Fibroblast of the aortic adventitia (primary cell): Measurements from ENCODE around the gene IGSF8. TPM values are rescaled to one million over a fixed set of nuclear protein-coding genes. Genes with fewer than 3 reads are reported as not detected.
A peak's percentile ranks its signal among the peaks of the same experiment; 100 is the strongest.
"Not testable (repeated sequence)": the region's sequence is repeated elsewhere in the genome, so short reads cannot be mapped to it uniquely, and the experiment has no call there.

ENCODE experiments used
- DNase-seq: peaks from one replicate; pipeline ENCODE4 v3.0.0-alpha.2; 2010; ENCODE audit warnings: low read depth
- H3K4me3 ChIP-seq: 2 replicates; pipeline ENCODE4 v1.5.1; 2011; ENCODE audit warnings: low read depth, mild to moderate bottlenecking, control low read depth, low read length, moderate library complexity
- total RNA-seq: library from RNA; depleted of rRNA; stranded (reverse); fragments of >200 nt; gene quantifications from 2 replicates; pipeline ENCODE4 v1.2.3, GENCODE V29; 2012; ENCODE audit warnings: low replicate concordance
- TF ChIP-seq, protein P1 (sequence below): IDR thresholded peaks from 2 replicates; pipeline ENCODE4 v1.5.1; 2011; ENCODE audit warnings: mild to moderate bottlenecking, low read length, control low read depth, inconsistent platforms; ENCODE audit not compliant: insufficient read depth

Gene IGSF8
- total RNA-seq, 1 donor: 10.8 TPM

DNA sequence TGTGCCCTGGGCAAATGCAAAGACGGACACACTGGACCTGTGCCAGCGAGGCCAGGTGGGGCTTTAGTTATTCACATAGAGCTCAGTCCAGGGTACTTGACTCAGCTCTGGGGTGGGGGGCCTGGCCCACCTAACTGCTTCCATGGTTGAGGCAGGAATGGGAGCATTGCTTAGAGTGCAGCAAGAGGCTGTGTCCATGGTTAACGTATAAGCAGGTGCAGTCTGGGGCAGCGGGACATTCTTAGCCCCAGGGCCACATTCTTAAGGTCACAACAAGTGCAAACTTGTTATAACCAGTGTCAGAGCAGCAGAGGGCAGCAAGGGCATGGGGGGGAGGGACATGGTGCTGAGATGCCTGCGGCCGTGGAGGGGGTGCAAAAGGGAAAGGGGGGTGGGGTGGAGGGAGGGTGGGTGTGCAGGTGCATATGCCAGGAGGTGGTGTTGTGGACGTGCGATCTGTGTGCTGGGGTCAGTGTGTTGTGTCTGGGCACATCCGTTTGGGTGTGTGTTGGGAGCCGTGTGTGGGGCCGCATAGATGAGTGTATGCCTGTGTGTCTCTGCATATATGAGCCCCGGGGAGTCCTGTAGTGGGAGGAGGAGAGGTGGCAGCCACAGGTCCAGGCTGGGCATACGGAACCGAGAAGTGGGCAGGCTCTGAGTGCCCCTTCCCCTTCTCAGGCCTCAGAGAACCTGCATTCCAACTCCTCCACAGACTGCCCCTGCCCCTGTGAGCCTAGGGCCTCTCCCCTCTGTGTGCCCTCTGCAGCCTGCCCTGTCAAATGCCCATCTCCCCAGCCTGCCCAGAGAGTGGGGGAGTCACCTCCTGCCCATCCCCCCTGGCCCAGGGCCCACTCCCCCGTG, 36.8 kb downstream of the IGSF8 start:
- TF ChIP-seq, protein P1, sequence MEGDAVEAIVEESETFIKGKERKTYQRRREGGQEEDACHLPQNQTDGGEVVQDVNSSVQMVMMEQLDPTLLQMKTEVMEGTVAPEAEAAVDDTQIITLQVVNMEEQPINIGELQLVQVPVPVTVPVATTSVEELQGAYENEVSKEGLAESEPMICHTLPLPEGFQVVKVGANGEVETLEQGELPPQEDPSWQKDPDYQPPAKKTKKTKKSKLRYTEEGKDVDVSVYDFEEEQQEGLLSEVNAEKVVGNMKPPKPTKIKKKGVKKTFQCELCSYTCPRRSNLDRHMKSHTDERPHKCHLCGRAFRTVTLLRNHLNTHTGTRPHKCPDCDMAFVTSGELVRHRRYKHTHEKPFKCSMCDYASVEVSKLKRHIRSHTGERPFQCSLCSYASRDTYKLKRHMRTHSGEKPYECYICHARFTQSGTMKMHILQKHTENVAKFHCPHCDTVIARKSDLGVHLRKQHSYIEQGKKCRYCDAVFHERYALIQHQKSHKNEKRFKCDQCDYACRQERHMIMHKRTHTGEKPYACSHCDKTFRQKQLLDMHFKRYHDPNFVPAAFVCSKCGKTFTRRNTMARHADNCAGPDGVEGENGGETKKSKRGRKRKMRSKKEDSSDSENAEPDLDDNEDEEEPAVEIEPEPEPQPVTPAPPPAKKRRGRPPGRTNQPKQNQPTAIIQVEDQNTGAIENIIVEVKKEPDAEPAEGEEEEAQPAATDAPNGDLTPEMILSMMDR: no peak
- DNase-seq: no peak
- no peak overlapping the region for H3K4me3 ChIP-seq

DNA sequence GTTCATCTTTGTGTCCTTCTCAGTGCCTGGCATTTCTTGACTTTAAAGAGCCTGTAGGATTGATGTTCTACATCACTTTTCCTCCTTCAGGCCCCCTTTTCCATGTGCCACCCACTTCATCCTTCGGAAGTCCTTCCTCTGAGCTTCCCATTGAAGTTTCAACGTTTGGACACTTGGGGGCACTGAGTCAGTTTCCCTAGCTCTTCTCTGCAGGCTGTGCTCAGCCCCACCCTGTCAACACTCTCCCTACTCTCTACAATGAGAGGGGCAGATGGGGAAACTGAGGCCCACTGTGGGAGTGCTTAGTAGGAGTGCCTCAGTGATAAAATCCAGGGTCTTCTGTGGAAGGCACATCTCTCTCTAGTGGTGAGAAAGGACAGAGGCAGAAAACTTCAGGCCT, 40.3 kb downstream of the IGSF8 start:
- H3K4me3 ChIP-seq: no peak overlapping the region
- DNase-seq: no peak
- TF ChIP-seq, protein P1: no peak

DNA sequence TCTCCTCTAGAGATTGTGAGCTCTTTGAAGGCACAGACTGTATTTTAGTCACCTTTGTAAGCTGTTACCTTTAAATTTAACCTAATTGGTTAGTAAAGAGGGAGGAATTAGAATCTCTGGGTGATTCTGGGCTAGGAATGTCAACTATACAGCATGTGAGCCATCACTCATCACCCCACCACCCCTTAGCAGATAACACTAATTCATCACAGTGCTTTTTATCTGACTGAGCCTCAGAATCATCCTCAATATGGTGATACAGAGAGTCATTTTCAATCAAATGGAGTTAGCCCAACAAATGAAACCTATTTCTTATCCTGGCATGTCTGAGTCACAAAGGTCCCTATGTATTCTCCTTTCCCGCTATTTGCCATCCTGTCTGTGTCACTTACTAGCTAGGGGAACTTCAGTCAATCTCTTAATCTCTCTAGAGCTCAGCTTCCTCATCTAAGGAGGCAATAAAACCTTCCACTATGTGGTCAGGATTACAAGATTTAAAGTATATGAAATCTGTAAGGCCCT, 41.7 kb downstream of the IGSF8 start:
- TF ChIP-seq, protein P1: no peak
- DNase-seq: no peak
- H3K4me3 ChIP-seq: no peak overlapping the region

DNA sequence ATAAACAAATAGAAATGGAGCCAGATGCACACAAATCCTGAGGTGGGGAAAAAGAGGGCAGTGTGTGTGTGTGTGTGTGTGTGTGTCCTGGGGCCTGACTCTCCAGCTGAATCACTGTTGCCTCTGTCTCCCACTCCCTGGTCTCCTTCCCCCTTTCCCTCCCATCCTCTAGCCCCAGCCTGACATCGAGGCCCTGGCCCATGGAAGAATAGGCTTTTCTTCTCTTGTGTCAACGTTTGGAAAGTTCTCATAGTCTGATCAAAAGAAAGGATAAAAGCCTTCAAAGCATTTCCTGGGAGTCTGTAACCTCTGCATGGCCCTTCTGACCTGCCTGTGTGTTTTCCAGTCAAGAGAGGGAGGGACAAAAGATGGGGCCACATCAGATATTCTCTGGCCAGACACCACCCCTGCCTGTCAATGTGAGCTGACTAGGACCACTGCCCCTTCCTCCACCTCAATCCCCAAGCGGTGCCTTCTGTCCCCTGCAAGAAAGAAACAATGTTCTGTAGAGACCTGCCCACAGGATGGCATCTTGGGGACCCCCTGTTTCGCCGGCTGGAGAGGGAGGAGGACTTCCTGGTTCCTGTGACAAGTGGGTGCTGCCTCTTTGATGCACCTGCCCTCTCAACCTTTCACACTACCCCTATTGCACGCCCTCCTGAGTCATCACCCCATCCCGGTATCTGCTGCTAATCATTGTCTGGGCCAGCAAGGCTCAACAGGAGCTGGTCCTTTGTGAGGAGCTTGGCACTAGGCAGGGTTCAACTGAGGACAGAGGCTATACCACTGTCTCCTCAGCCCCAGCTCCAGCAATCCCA, 44.7 kb downstream of the IGSF8 start:
- no peak overlapping the region for H3K4me3 ChIP-seq
- no peak for DNase-seq
- TF ChIP-seq, protein P1: no peak

DNA sequence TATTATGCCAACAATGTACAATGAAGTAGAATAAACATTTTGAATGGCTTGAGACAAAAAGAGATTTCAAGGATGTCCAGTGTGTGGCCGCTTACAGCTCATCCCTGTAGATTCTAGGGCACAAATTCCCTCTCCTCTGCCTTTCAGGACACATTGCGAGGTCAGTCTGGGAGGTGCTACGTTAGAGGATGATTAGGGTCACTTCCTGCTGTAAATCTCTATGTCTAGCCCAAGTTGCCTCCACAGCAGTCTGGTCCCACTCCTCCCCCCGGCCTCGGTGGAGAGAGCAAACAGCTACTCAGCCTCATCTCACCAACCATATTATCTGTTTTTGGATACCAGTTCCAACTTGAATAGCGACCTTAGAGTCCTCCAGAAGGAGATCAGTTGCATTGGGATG, 45.5 kb downstream of the IGSF8 start:
- H3K4me3 ChIP-seq: no peak overlapping the region
- TF ChIP-seq, protein P1: no peak
- no peak for DNase-seq

DNA sequence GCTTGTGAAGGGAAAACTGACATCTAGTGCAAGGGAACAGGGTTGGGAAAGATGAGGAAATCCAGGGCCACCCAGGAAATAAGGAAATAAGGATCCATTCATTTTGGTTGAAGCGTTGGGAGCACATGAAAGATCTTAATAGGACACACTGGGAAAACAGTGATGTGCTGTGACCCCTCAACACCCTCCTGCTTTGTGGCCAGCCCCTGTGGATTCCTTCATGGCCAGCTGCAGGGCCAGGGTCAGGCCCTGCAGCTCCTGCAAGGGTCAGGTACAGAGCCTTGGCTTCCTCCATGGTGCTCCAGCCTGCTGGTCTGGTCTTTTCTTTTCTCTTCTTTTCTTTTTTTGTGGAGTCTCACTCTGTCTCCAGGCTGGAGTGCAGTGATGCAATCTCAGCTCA, 47.8 kb downstream of the IGSF8 start:
- H3K4me3 ChIP-seq: no peak overlapping the region
- TF ChIP-seq, protein P1: no peak
- no peak for DNase-seq

DNA sequence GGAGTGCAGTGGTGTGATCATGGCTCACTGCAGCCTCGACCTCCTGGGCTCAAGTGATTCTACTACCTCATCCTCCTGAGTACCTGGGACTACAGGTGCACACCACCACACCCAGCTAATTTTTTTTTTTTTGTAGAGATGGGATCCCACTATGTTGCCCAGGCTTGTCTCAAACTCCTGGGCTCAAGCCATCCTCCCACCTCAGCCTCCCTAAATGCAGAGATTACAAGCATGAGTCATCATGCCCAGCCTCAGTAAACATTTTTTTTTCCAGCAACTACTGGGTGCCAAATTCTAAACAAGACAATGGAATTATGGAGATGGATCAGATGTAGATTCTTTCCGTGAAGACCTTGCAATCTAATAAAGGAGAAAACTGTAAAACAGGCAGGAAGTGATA, 48.2 kb downstream of the IGSF8 start:
- not testable (repeated sequence) for H3K4me3 ChIP-seq
- peak; percentile 14 for DNase-seq
